NCI-H1105 treated with DMSO at 0.1 percent for 48 hours (cell line): ENCODE results near the gene MTHFD2L.

ENCODE experiments used
- DNase-seq: peaks from one replicate; lab custom pipeline; 2025; lab: John Stamatoyannopoulos, UW

The MTHFD2L gene

DNA sequence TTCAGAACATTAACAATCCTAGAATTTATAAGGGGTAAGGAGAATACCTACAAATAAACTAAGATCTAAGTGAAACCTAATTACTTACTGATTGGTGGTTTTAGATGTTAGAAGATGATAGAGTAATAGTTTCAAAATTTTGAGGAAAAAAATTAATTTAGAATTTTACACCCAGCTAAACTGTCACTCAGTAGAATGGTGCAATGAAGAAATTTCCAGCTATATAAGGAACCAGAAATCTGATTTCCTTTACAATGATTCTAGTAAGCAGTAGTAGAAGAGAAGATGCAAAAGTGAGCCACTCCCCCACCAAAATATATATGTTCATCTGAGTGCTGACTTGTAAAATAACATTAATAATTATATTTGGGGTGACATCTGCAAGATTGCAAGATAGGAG lies 95.0 kb downstream of the MTHFD2L start:
- DNase-seq, result no peak

DNA sequence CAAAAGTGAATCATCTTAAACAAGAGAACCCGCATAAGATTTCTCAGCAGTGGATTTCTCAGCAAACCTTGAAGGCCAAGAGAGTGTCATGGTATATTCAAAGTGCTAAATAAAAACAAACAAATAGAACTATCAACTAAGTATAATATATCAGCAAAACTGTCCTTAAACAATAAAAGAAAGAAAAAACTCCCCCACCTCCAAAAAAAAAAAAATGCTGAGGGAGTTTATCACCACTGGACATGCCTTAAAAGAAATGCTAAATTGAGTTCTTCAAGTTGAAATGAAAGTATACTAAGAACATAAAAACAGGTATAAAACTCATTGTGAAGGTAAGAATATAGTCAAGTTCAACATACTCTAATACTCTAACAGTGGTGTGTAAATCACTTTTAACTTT lies 96.5 kb downstream of the MTHFD2L start:
- no peak for DNase-seq

DNA sequence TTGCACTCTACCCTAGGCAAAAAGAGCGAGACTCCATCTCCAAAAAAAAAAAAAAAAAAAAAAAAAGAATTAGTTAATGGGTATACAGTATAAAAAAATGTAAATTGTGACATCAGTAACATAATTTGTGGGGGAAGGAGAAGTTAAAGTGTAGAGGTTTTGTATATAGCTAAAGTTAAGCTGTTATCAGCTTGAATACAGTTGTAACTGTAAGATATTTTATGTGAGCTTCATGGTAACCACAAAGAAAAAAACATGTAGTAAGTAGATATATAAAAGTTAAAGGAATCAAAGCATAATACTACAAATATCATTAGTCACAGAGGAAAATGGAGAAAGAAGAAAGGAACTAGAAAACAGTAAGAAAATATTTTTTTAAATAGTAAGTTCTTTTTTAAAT lies 97.2 kb downstream of the MTHFD2L start:
- DNase-seq, result no peak

DNA sequence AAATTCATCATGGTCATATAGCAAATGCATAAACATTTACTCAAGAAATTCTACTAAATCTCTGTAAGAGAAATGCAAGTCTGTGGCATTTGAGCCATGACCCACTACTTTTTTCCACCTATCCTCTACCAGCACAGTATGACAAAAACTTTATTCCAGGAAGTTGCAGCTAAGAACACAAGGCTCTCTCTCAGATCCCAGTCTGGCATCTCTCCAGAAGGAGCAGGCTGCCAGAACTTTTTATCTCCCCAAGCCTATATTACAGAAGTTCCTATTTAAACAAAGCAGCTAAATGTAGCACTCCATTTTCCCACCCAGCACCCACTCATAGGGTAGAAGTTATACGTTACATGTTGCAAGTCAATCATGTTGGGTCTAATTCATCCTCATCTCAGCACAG lies 101.0 kb downstream of the MTHFD2L start:
- no peak for DNase-seq

DNA sequence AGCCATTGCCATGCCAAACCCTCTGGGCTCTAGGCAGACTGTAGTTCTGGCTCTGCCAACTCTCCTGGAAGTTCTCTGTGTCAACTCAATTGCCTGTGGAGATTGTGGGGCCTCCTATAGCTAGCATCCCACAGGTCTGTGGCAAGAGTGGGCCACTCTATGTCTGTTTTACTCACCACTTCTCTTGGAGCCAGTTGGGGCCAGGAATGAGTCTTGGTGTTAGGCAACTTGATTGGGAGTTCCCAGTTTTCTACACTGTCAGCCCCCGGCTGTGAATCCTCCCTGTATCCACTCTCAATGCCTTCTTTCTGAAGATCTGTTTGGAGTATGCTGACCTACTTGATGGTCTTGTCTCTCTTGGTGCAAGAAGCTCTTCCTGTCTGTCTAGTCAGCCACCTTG lies 102.1 kb downstream of the MTHFD2L start:
- no peak for DNase-seq

DNA sequence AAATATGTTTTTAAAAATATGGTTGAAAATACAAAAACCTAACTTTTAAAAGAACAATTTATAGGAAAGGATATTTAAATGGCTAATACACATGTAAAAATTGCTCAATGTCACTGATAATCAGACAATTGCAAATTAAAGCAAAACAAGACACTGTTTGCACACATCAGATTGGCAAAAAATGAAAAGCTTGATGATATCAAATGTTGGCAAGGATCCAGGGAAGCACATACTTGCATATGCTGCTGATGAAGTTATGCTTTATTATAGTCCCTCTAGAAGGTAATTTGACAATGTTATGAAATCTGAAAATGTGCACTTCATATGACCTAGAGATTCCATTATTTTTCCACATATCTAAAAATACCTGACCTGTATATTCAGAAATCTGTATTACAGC lies 104.6 kb downstream of the MTHFD2L start:
- DNase-seq, result peak; percentile 10

DNA sequence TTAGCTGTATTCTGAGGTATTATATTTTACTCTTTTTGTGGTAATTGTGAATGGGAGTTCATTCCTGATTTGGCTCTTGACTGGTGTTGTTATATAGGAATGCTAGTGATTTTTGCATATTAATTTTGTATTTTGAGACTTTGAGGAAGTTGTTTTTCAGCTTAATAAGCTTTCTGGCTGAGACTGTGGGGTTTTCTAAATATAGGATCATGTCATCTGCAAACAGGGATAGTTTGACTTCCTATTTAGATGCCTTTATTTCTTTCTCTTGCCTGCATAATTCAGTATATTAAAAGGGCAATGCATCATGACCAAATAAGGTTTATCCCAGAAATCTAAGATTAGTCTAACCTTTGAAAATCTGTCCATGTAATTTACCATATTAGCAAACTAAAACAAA lies 105.6 kb downstream of the MTHFD2L start:
- DNase-seq, result no peak

DNA sequence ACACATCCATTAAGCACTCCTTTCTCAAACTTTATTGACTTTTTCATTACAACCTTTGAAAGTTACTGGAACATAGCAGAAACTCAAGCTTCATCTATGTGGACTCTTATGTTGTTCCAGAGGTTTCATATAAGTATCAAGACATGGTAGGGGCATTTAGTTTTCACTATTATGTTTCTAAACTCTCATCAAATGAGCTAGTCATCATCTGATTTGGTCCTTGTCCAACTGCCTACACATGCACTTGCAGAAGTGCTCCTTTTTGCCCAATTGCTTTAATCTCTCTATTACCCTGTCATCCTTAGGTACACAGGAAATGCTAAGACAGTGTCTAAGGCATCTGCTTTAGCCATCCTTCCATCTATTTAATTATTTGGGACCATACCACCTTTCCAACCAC lies 108.2 kb downstream of the MTHFD2L start:
- no peak for DNase-seq

GRCh38 chr4:74267998-74268606 lies 110.2 kb downstream of the MTHFD2L start:
- peak; percentile 30 for DNase-seq

- no peak for DNase-seq
Observed at GRCh38 chr4:74268643-74269042, 110.7 kb downstream of the MTHFD2L start.

DNA sequence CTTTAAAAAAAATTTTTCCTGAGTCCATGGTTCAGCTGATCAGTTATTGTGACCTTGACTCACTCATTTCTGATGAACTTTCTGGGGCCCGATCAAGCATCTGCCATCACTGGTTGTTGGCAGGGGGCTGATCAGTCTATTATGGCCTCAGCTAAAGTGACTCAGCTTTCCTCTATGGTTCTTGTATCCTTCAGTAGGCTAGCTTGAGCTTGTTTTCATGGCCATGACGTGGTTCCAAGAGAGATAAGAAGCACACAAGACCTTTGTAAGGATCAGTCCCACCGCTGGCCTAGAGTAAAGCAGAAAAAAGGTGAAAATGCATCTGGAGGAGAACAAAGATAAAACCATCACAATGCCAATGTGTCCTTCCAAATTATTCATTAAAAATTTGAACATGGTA lies 120.6 kb downstream of the MTHFD2L start:
- no peak for DNase-seq

- DNase-seq, result no peak
Observed at GRCh38 chr4:74279716-74280115, 121.8 kb downstream of the MTHFD2L start.

GRCh38 chr4:74282926-74283325 lies 125.0 kb downstream of the MTHFD2L start:
- DNase-seq, result no peak

- DNase-seq, result no peak
Observed at GRCh38 chr4:74283614-74284013, 125.7 kb downstream of the MTHFD2L start.

DNA sequence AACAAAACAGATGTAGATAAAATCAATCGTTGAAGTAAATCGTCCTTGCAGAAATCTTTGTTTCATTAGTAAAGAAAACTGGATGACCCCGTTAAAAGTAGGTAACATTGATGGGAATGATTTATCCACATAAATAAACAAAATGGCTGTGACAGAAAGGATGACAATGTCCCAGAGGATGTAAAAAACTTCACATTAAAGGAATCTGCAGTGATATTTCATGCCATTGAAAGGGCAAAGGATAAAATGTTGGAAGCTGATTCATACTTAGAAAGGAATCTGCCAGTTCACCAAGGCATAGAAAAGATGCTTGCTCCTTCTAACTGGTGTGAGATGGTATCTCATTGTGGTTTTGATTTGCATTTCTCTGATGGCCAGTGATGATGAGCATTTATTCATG lies 126.1 kb downstream of the MTHFD2L start:
- no peak for DNase-seq

DNA sequence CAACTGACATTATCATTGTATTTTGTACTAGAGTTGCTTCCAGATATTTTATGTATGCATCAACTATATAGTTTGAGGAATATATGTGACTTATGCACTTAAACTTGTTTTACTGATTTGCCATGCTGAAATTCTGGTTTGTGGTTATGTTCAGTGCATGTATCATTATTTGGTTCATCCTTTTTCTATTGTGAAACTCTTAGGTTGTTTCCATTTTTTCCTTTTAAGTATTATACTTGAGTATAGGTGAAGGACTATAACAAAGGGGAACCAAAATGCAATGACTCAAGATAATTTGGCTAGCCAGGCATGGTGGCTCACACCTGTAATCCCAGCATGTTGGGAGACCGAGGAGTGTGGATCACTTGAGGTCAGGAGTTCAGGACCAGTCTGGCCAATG lies 129.2 kb downstream of the MTHFD2L start:
- DNase-seq, result no peak

DNA sequence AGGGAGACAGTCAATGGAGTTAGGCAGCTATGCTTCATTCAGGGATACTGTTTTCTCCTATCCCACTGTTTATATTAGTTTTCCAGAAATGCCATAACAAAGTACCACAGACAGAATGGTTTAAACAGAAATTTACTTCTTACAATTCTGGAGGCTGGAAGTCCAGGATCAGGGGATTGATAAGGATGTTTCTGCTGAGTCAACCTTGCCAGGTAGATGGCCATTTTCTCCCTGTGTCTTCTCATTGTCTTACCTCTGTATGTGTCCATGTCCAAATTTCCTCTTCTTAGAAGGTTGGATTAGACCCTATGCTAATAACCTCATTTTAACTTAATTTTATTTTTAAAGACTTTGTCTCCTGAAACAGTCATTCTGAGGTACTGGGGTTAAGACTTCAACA lies 129.9 kb downstream of the MTHFD2L start:
- DNase-seq, result no peak

- DNase-seq, result no peak
Observed at GRCh38 chr4:74291471-74291870, 133.6 kb downstream of the MTHFD2L start.

- DNase-seq, result no peak
Observed at GRCh38 chr4:74292111-74292870, 134.4 kb downstream of the MTHFD2L start.

GRCh38 chr4:74293558-74293957 lies 135.6 kb downstream of the MTHFD2L start:
- no peak for DNase-seq

- no peak for DNase-seq
Observed at GRCh38 chr4:74294681-74295080, 136.8 kb downstream of the MTHFD2L start.

DNA sequence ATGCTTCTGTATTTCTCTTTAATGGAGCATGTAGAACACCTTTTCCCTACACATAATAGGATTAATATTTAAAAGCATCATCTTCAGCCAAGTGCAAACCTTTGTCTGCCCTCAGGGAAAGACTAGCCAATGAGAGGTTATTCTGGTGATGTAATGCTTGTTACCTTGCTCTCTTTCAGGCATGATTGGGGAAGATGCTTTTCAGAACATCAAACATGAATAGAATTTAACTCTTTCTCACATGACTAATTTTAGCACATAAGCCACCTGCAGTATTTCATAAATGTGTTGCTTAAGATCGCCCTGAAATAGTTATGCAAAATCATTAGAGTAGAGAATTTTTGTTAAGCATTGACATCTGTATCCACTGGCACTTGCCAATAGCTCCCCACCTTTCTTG lies 139.6 kb downstream of the MTHFD2L start:
- no peak for DNase-seq

- DNase-seq, result no peak
Observed at GRCh38 chr4:74304095-74304625, 146.2 kb downstream of the MTHFD2L start.

DNA sequence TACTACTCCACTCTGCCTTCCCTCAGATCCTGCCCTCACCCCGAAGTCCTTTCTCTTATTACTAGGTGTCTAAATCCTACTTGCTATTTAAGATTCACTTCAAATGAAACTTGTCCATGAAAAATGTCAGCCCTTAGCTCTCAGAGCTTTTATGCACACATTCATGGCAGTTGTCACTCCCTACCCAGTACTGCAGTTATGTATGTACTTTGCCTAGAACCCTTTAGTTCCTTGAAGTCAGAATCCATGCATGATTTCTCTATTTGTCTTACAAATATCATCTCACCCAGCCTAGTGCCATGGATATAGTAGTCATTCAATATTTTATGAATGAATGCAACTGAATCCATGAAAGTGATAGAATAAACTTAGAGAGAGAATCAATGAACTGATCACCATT lies 147.1 kb downstream of the MTHFD2L start:
- DNase-seq, result no peak
